PC-3 (cell line): Measurements from ENCODE around the gene TUBA4B. TPM values are rescaled to one million over a fixed set of nuclear protein-coding genes. Genes with fewer than 3 reads are reported as not detected.

Experiments
- ATAC-seq: fragments of 200-7000 bp; cut with Tn5 transposase; 2 replicates; pipeline ENCODE4 v1.9.1; 2020; ENCODE audit warnings: mild to moderate bottlenecking, moderate library complexity
- Bru-seq: library from RNA; stranded (reverse); fragments of 400-500 nt; gene quantifications from one replicate; lab custom pipeline; 2021; lab: Mats Ljungman, UMichigan
- BruChase-seq, 2 experiments: library from RNA; stranded (reverse); fragments of 400-500 nt; gene quantifications; one replicate each; lab custom pipeline; 2021; lab: Mats Ljungman, UMichigan
- BruUV-seq: library from RNA; stranded (reverse); fragments of 400-500 nt; replicated peaks from 2 replicates; lab custom pipeline; 2021; lab: Mats Ljungman, UMichigan
- CTCF ChIA-PET: fragments of 300-600 bp; sonication (Branson Sonifier 250); formaldehyde crosslinking; loops from one replicate; lab custom pipeline; 2022; ENCODE audit warnings: antibody characterized with exemption; lab: Charles Lee
- POLR2A ChIA-PET: fragments of 300-600 bp; sonication (Branson Sonifier 250); formaldehyde crosslinking; loops from one replicate; lab custom pipeline; 2022; ENCODE audit warnings: antibody characterized with exemption; ENCODE audit not compliant: unreplicated experiment; lab: Charles Lee
- DNase-seq: peaks from one replicate; pipeline ENCODE4 v3.0.0-alpha.2; 2015
- H2AFZ ChIP-seq: fragments of 300-600 bp; sonication (generic); 2 replicates; pipeline ENCODE4 v1.6.0; 2016; ENCODE audit warnings: antibody characterized with exemption, low read length
- H3F3A ChIP-seq: fragments of 300-600 bp; sonication (generic); one replicate; pipeline ENCODE4 v1.6.0; 2017; ENCODE audit warnings: antibody characterized with exemption, low read length, control low read depth, mild to moderate bottlenecking; ENCODE audit not compliant: unreplicated experiment
- H3K27ac ChIP-seq: fragments of 300-600 bp; sonication (generic); 2 replicates; pipeline ENCODE4 v1.5.1; 2016; ENCODE audit warnings: mild to moderate bottlenecking, low read length
- H3K27me3 ChIP-seq: fragments of 300-600 bp; sonication (generic); 2 replicates; pipeline ENCODE4 v1.6.1; 2016; ENCODE audit warnings: low read length, mixed read lengths
- H3K36me3 ChIP-seq: fragments of 300-600 bp; sonication (generic); 2 replicates; pipeline ENCODE4 v1.6.1; 2016; ENCODE audit warnings: low read depth, mixed run types, low read length, mixed read lengths
- H3K4me1 ChIP-seq: fragments of 300-600 bp; sonication (generic); 2 replicates; pipeline ENCODE4 v1.5.1; 2016; ENCODE audit warnings: low read length; ENCODE audit not compliant: insufficient read depth
- H3K4me2 ChIP-seq: fragments of 300-600 bp; sonication (generic); 2 replicates; pipeline ENCODE4 v1.6.0; 2016; ENCODE audit warnings: low read length
- H3K4me3 ChIP-seq: fragments of 300-600 bp; sonication (generic); 2 replicates; pipeline ENCODE4 v1.5.1; 2016; ENCODE audit warnings: mild to moderate bottlenecking, low read length, mixed read lengths
- H3K79me2 ChIP-seq: fragments of 300-600 bp; sonication (generic); 2 replicates; pipeline ENCODE4 v1.6.1; 2017; ENCODE audit warnings: low read length, mixed read lengths
- H3K9ac ChIP-seq: fragments of 300-600 bp; sonication (generic); 2 replicates; pipeline ENCODE4 v1.6.0; 2016; ENCODE audit warnings: mild to moderate bottlenecking, low read length
- H3K9me2 ChIP-seq: fragments of 300-600 bp; sonication (generic); replicated peaks from 2 replicates; pipeline ENCODE4 v1.6.1; 2016; ENCODE audit warnings: mixed run types, low read length, mixed read lengths
- H3K9me3 ChIP-seq: fragments of 300-600 bp; sonication (generic); 2 replicates; pipeline ENCODE4 v1.6.1; 2016; ENCODE audit warnings: low read length, mixed read lengths
- H4K20me1 ChIP-seq: fragments of 300-600 bp; sonication (generic); 2 replicates; pipeline ENCODE4 v1.6.1; 2016; ENCODE audit warnings: low read length, mixed read lengths
- CTCF ChIP-seq: fragments of 300-600 bp; sonication (generic); conservative IDR thresholded peaks from 2 replicates; pipeline ENCODE4 v1.5.1; 2017; ENCODE audit warnings: antibody characterized with exemption, low read depth, mild to moderate bottlenecking, low read length
- EZH2 ChIP-seq: fragments of 300-600 bp; sonication (generic); IDR thresholded peaks from one replicate; pipeline ENCODE4 v1.6.1; 2017; ENCODE audit warnings: antibody characterized with exemption, mild to moderate bottlenecking, low read length; ENCODE audit not compliant: unreplicated experiment
- EZH2phosphoT487 ChIP-seq: fragments of 300-600 bp; sonication (generic); IDR thresholded peaks from 2 replicates; pipeline ENCODE4 v1.6.1; 2018; ENCODE audit warnings: mild to moderate bottlenecking, antibody characterized with exemption, low read length, borderline replicate concordance
- intact Hi-C: fragments of 100-400 bp; cut with micrococcal nuclease; formaldehyde crosslinking; loops from 2 replicates; pipeline ENCODE4 v1.9.0; 2023
- long read RNA-seq: library from polyadenylated mRNA; unstranded; transcript quantifications from one replicate; pipeline ENCODE4 v2.0.0, GENCODE V29; 2021; ENCODE audit not compliant: unreplicated experiment
- total RNA-seq: library from RNA; depleted of rRNA; stranded (reverse); fragments of >200 nt; gene quantifications from 2 replicates; pipeline ENCODE4 v1.2.3, GENCODE V29; 2014; rRNA removed

Gene TUBA4B
- total RNA-seq (not detected in 2 replicates), Bru-seq, nascent RNA (percentile 10 among the genes with signal in this experiment), BruChase-seq, experiment 1, labeled RNA remaining after a 6-hour chase (percentile 16 among the genes with signal in this experiment), BruChase-seq, experiment 2, labeled RNA remaining after a 2-hour chase (percentile 13 among the genes with signal in this experiment)
- long read RNA-seq = 0 reads

GRCh38 chr2:219252900-219253752 is at the start of gene TUBA4B:
TSS of gene TUBA4B (plus strand) at chr2:219253243. CDS start at chr2:219253408, 165 bp downstream.
- POLR2A ChIA-PET = interaction anchor here (0.5 to 0.6 kb wide), 4 partner anchors 21 to 647 kb away, joined by 3 to 23 read pairs (median 8); no protein-coding TSS in a partner anchor
- peak; percentile 42 for DNase-seq
- no peaks in the 10 kb centered on the region for H3K27me3 ChIP-seq
- ATAC-seq = peak; percentile 10
- peak within 1 kb of the TSS; percentile 90 for H3K4me2 ChIP-seq
- peaks cover 47% of the 10 kb centered on the region for H3K4me1 ChIP-seq
- no peaks in the 10 kb centered on the region for H3K9me3 ChIP-seq
- TF ChIP-seq CTCF (no peak), EZH2 (no peak), EZH2phosphoT487 (no peak)
- peaks cover 5% of the 10 kb centered on the region for H3F3A ChIP-seq
- no peaks in the 10 kb centered on the region for H4K20me1 ChIP-seq
- peak within 1 kb of the TSS; percentile 33 for H3K27ac ChIP-seq
- H3K9ac ChIP-seq = peak within 1 kb of the TSS; percentile 62
- H3K79me2 ChIP-seq = peaks cover 31% of the 10 kb centered on the region
- peak within 1 kb of the TSS; percentile 79 for H2AFZ ChIP-seq
- intact Hi-C loops = loop anchor here (1.0 kb wide), 1 partner anchor 134 kb away; the partner anchor contains the start of gene DNPEP
- H3K4me3 ChIP-seq = peak within 1 kb of the TSS; percentile 74
- CTCF ChIA-PET = no interaction called here
- TSS peak; percentile 64 for BruUV-seq
- H3K36me3 ChIP-seq = peaks cover 9% of the 10 kb centered on the region
- no peaks in the 10 kb centered on the region for H3K9me2 ChIP-seq

GRCh38 chr2:219204425-219205164 is 48.4 kb upstream of the TUBA4B start:
- H4K20me1 ChIP-seq = no peaks in the 10 kb centered on the region
- POLR2A ChIA-PET = no interaction called here
- H3F3A ChIP-seq = no peaks in the 10 kb centered on the region
- H3K79me2 ChIP-seq = peaks cover 5% of the 10 kb centered on the region; the same call in 1 of the 2 replicates
- H3K27me3 ChIP-seq = no peaks in the 10 kb centered on the region
- BruUV-seq = no TSS peak
- intact Hi-C loops = no loop called here
- DNase-seq = no peak
- ATAC-seq = no peak
- H3K36me3 ChIP-seq = no peaks in the 10 kb centered on the region
- H3K9me3 ChIP-seq = no peaks in the 10 kb centered on the region
- CTCF ChIA-PET = no interaction called here
- no peak overlapping the region for H3K4me2 ChIP-seq
- no peak overlapping the region for H2AFZ ChIP-seq
- H3K9ac ChIP-seq = no peak overlapping the region
- H3K9me2 ChIP-seq = no peaks in the 10 kb centered on the region
- no peak overlapping the region for H3K27ac ChIP-seq
- TF ChIP-seq EZH2phosphoT487 = no peak
- no peak for TF ChIP-seq CTCF
- no peak for TF ChIP-seq EZH2
- H3K4me3 ChIP-seq = no peak overlapping the region
- H3K4me1 ChIP-seq = peaks cover 20% of the 10 kb centered on the region
